ENCODE measurements around the gene WDR70. TPM values are rescaled to one million over a fixed set of nuclear protein-coding genes. Genes with fewer than 3 reads are reported as not detected.

The WDR70 gene
- total RNA-seq, 4 donors from 2014 or later: 30.3 to 33.6 (median 32.6) TPM

- TF ChIP-seq CTCF (IDR thresholded peaks at IDR 0.05; ENCODE audit: low read depth): no peak
These were observed 286.8 kb downstream of the WDR70 start for GRCh38 chr5:37665889-37666288.

GRCh38 chr5:37667430-37667829, 288.3 kb downstream of the WDR70 start:
- TF ChIP-seq CTCF (IDR thresholded peaks at IDR 0.05; ENCODE audit: low read depth): no peak

GRCh38 chr5:37667846-37668245, 288.7 kb downstream of the WDR70 start:
- no peak for TF ChIP-seq CTCF (IDR thresholded peaks at IDR 0.05; ENCODE audit: low read depth)

GRCh38 chr5:37668524-37669047, 289.5 kb downstream of the WDR70 start:
- no peak for TF ChIP-seq CTCF (IDR thresholded peaks at IDR 0.05; ENCODE audit: low read depth)

- no peak for TF ChIP-seq CTCF (IDR thresholded peaks at IDR 0.05; ENCODE audit: low read depth)
These were observed 304.0 kb downstream of the WDR70 start for GRCh38 chr5:37683072-37683471.

DNA sequence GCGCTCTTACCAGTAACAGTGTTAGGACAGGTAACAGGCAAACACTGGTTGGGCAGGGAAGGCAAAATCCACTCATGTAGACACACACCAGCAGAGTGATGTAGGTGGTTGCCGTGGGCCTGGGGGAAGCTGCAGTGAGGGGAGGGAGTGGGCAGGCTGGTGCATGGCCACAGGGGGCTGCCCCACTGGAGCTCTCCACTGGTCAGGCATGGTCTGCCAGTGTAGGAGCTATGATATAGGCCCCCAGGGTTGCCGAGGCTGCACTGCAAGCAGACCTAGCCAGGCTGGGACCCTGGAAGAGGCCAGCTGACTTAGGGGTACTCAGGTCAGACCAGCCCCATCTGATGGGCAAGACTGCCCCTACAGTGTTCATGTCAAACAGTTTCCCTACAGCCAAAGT, 306.1 kb downstream of the WDR70 start:
- TF ChIP-seq CTCF (IDR thresholded peaks at IDR 0.05; ENCODE audit: low read depth): no peak

DNA sequence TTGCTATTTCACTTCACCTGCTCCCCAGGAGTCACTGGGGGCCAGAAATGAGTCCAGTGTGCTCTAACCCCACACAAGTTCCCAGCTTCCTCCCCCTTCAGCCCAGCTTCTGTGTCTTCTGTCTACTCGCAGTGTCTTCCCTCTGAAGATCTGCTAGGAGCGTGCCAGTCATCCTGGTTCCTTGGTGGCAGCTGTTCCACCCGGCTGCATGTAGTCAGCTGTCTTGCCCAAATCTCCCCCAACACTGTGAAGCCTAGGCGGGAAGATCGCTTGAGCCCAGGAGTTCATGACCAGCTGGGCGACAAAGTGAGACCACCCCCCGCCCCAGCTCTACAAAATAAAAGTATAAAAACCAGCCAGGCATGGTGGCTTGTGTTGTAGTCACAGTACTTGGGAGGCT, 306.7 kb downstream of the WDR70 start:
- no peak for TF ChIP-seq CTCF (IDR thresholded peaks at IDR 0.05; ENCODE audit: low read depth)

All from subcutaneous adipose tissue (tissue), 4 donors.